T-helper 2 cell treated with Interferon-gamma antibody and Interleukin-4, amounts not matched to agents 5 μg/mL and 100 μg/mL, for 36 hours (primary cell): ENCODE data around the gene NAP1L4.

Experiments used
- DNase-seq: peaks from one replicate; pipeline ENCODE4 v3.0.0; 2021; ENCODE audit warnings: low spot score
- H3K27ac Mint-ChIP-seq: one replicate; pipeline ENCODE4 v1.8.0; 2021; ENCODE audit warnings: mild to moderate bottlenecking, mixed read lengths
- H3K27me3 Mint-ChIP-seq: one replicate; pipeline ENCODE4 v1.8.0; 2021; ENCODE audit warnings: low read depth, mixed read lengths
- H3K36me3 Mint-ChIP-seq: one replicate; pipeline ENCODE4 v1.8.0; 2021; ENCODE audit warnings: low read depth, mixed read lengths
- H3K4me1 Mint-ChIP-seq: one replicate; pipeline ENCODE4 v1.8.0; 2021; ENCODE audit warnings: low read depth, mixed read lengths
- H3K4me3 Mint-ChIP-seq: one replicate; pipeline ENCODE4 v1.8.0; 2022; ENCODE audit warnings: mild to moderate bottlenecking, moderate library complexity, mixed read lengths
- H3K9me3 Mint-ChIP-seq: one replicate; pipeline ENCODE4 v1.8.0; 2021; ENCODE audit warnings: mixed read lengths

NAP1L4 gene

GRCh38 chr11:2992234-2992996 is at the start of gene NAP1L4:
Gene NAP1L4 (minus strand): TSS chr11:2992329. CDS start chr11:2979220, 13,109 bp downstream.
- Mint-ChIP-seq H3K4me1 (peaks cover 24% of the 10 kb centered on the region), H3K27ac (peak within 1 kb of the TSS; percentile 99), H3K9me3 (no peaks in the 10 kb centered on the region), H3K36me3 (peaks cover 36% of the 10 kb centered on the region), H3K27me3 (peaks cover 2% of the 10 kb centered on the region), H3K4me3 (peak within 1 kb of the TSS; percentile 97)
- DNase-seq: peak; percentile 96

- H3K36me3 Mint-ChIP-seq: peaks cover 39% of the 10 kb centered on the region
- H3K4me3 Mint-ChIP-seq: no peak overlapping the region
- H3K27me3 Mint-ChIP-seq: no peaks in the 10 kb centered on the region
- peaks cover 15% of the 10 kb centered on the region for H3K4me1 Mint-ChIP-seq
- no peaks in the 10 kb centered on the region for H3K9me3 Mint-ChIP-seq
- DNase-seq: no peak
- H3K27ac Mint-ChIP-seq: peak overlapping the region; percentile 36
These were observed 48.8 kb upstream of the NAP1L4 start for GRCh38 chr11:3040881-3041280.

- Mint-ChIP-seq H3K27me3 (no peaks in the 10 kb centered on the region), H3K27ac (no peak overlapping the region), H3K36me3 (peaks cover 47% of the 10 kb centered on the region)
These were observed 45.8 kb upstream of the NAP1L4 start for GRCh38 chr11:3037945-3038271.

GRCh38 chr11:3037040-3037944 is 45.2 kb upstream of the NAP1L4 start:
- H3K27ac Mint-ChIP-seq: peak overlapping the region; percentile 35

More at GRCh38 chr11:3037945-3038271, 45.8 kb upstream of the NAP1L4 start:
- H3K9me3 Mint-ChIP-seq: no peaks in the 10 kb centered on the region
- H3K4me1 Mint-ChIP-seq: peaks cover 15% of the 10 kb centered on the region
- no peak overlapping the region for H3K4me3 Mint-ChIP-seq
- no peak for DNase-seq

GRCh38 chr11:3036419-3036818 is 44.3 kb upstream of the NAP1L4 start:
- peaks cover 20% of the 10 kb centered on the region for H3K4me1 Mint-ChIP-seq
- DNase-seq: no peak
- H3K36me3 Mint-ChIP-seq: peaks cover 48% of the 10 kb centered on the region
- no peaks in the 10 kb centered on the region for H3K9me3 Mint-ChIP-seq
- H3K4me3 Mint-ChIP-seq: no peak overlapping the region
- peak overlapping the region; percentile 38 for H3K27ac Mint-ChIP-seq
- H3K27me3 Mint-ChIP-seq: no peaks in the 10 kb centered on the region

More at GRCh38 chr11:3037040-3037944, 45.2 kb upstream of the NAP1L4 start:
- no peaks in the 10 kb centered on the region for H3K27me3 Mint-ChIP-seq
- DNase-seq: peak; percentile 20
- H3K4me3 Mint-ChIP-seq: no peak overlapping the region
- H3K36me3 Mint-ChIP-seq: peaks cover 52% of the 10 kb centered on the region
- H3K4me1 Mint-ChIP-seq: peaks cover 19% of the 10 kb centered on the region
- H3K9me3 Mint-ChIP-seq: no peaks in the 10 kb centered on the region

GRCh38 chr11:3035333-3035732 is 43.2 kb upstream of the NAP1L4 start:
- Mint-ChIP-seq H3K4me1 (peaks cover 31% of the 10 kb centered on the region), H3K36me3 (peaks cover 51% of the 10 kb centered on the region), H3K9me3 (no peaks in the 10 kb centered on the region), H3K4me3 (no peak overlapping the region), H3K27me3 (no peaks in the 10 kb centered on the region), H3K27ac (no peak overlapping the region)
- no peak for DNase-seq

- H3K27me3 Mint-ChIP-seq: no peaks in the 10 kb centered on the region
- peaks cover 15% of the 10 kb centered on the region for H3K4me1 Mint-ChIP-seq
- peak overlapping the region; percentile 37 for H3K27ac Mint-ChIP-seq
- no peaks in the 10 kb centered on the region for H3K9me3 Mint-ChIP-seq
- H3K4me3 Mint-ChIP-seq: no peak overlapping the region
- DNase-seq: no peak
- H3K36me3 Mint-ChIP-seq: peaks cover 51% of the 10 kb centered on the region
These were observed 38.4 kb upstream of the NAP1L4 start for GRCh38 chr11:3030289-3031070.

GRCh38 chr11:3028813-3029212 is 36.7 kb upstream of the NAP1L4 start:
- Mint-ChIP-seq H3K27me3 (no peaks in the 10 kb centered on the region), H3K27ac (peak overlapping the region; percentile 58), H3K4me1 (peaks cover 15% of the 10 kb centered on the region), H3K4me3 (no peak overlapping the region), H3K36me3 (peaks cover 44% of the 10 kb centered on the region), H3K9me3 (no peaks in the 10 kb centered on the region)
- no peak for DNase-seq

- H3K36me3 Mint-ChIP-seq: peaks cover 49% of the 10 kb centered on the region
- H3K27ac Mint-ChIP-seq: no peak overlapping the region
- H3K4me3 Mint-ChIP-seq: no peak overlapping the region
- no peaks in the 10 kb centered on the region for H3K9me3 Mint-ChIP-seq
- H3K27me3 Mint-ChIP-seq: no peaks in the 10 kb centered on the region
- H3K4me1 Mint-ChIP-seq: peaks cover 31% of the 10 kb centered on the region
- no peak for DNase-seq
These were observed 34.7 kb upstream of the NAP1L4 start for GRCh38 chr11:3026803-3027202.

GRCh38 chr11:3022982-3023381 is 30.9 kb upstream of the NAP1L4 start:
- Mint-ChIP-seq H3K9me3 (no peaks in the 10 kb centered on the region), H3K4me1 (peaks cover 26% of the 10 kb centered on the region), H3K27ac (peak overlapping the region; percentile 78), H3K36me3 (peaks cover 40% of the 10 kb centered on the region), H3K27me3 (no peaks in the 10 kb centered on the region), H3K4me3 (peak overlapping the region; percentile 67)
- no peak for DNase-seq

- no peak for DNase-seq
- no peaks in the 10 kb centered on the region for H3K27me3 Mint-ChIP-seq
- peak overlapping the region; percentile 78 for H3K27ac Mint-ChIP-seq
- peaks cover 26% of the 10 kb centered on the region for H3K4me1 Mint-ChIP-seq
- H3K9me3 Mint-ChIP-seq: no peaks in the 10 kb centered on the region
- H3K36me3 Mint-ChIP-seq: peaks cover 43% of the 10 kb centered on the region
- peak overlapping the region; percentile 67 for H3K4me3 Mint-ChIP-seq
These were observed 30.3 kb upstream of the NAP1L4 start for GRCh38 chr11:3022300-3022967.

GRCh38 chr11:3021125-3021524 is 29.0 kb upstream of the NAP1L4 start:
- no peak for DNase-seq
- peaks cover 45% of the 10 kb centered on the region for H3K36me3 Mint-ChIP-seq
- no peaks in the 10 kb centered on the region for H3K27me3 Mint-ChIP-seq
- H3K4me3 Mint-ChIP-seq: no peak overlapping the region
- H3K4me1 Mint-ChIP-seq: peaks cover 28% of the 10 kb centered on the region
- no peak overlapping the region for H3K27ac Mint-ChIP-seq
- no peaks in the 10 kb centered on the region for H3K9me3 Mint-ChIP-seq

GRCh38 chr11:3020011-3020410 is 27.9 kb upstream of the NAP1L4 start:
- no peak for DNase-seq
- Mint-ChIP-seq H3K36me3 (peaks cover 46% of the 10 kb centered on the region), H3K4me1 (peaks cover 35% of the 10 kb centered on the region), H3K27me3 (no peaks in the 10 kb centered on the region), H3K9me3 (no peaks in the 10 kb centered on the region), H3K27ac (peak overlapping the region; percentile 26), H3K4me3 (no peak overlapping the region)
